ENCODE measurements around the gene NRXN3.

- TF ChIP-seq, protein P1, sequence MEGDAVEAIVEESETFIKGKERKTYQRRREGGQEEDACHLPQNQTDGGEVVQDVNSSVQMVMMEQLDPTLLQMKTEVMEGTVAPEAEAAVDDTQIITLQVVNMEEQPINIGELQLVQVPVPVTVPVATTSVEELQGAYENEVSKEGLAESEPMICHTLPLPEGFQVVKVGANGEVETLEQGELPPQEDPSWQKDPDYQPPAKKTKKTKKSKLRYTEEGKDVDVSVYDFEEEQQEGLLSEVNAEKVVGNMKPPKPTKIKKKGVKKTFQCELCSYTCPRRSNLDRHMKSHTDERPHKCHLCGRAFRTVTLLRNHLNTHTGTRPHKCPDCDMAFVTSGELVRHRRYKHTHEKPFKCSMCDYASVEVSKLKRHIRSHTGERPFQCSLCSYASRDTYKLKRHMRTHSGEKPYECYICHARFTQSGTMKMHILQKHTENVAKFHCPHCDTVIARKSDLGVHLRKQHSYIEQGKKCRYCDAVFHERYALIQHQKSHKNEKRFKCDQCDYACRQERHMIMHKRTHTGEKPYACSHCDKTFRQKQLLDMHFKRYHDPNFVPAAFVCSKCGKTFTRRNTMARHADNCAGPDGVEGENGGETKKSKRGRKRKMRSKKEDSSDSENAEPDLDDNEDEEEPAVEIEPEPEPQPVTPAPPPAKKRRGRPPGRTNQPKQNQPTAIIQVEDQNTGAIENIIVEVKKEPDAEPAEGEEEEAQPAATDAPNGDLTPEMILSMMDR (IDR thresholded peaks at IDR 0.05): no peak
- TF ChIP-seq EZH2 (IDR thresholded peaks at IDR 0.05): no peak
These were observed 42.2 kb upstream of the NRXN3 start for GRCh38 chr14:78127961-78128360.
